ENCODE results near the gene CD200R1L.

The CD200R1L gene

DNA sequence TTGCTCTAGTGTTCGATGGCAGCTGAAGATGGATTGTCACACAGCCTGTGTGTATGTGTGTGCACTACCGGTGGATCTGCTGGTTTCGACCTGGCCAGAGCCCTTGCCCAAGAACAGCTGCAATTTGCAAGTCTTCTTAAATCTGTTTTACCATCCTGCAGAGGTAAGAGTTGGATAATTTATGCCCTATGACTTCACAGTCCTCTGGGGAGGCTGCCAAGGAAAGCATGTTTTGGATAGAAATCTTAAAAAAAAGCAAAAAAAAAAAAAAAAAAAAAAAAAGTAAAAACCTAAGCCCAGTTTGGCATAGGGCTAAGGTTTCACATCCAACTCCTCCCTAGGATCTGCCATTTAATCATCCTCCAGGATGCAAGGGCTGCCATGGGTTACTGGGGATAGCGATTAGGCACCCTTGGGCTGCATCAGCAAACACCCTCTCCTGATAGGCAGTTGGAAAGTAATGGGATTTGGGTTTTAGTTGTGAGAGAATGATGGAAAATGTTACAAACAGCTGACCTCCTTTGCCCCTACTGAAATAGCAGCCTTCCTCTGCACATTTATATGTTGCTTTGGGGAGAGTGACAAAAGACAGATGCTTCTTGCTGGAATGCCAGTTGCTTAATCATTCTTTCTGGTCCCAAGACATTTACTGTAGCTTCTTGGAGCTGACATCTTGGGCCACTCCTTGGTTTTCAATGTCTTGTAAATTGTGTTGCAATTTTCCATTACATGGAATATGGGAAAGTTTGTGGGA is 35.4 kb downstream of the CD200R1L start:
- no peak for TF ChIP-seq POLR2AphosphoS5 (IDR thresholded peaks at IDR 0.05; ENCODE audit: low read depth, low read length)

DNA sequence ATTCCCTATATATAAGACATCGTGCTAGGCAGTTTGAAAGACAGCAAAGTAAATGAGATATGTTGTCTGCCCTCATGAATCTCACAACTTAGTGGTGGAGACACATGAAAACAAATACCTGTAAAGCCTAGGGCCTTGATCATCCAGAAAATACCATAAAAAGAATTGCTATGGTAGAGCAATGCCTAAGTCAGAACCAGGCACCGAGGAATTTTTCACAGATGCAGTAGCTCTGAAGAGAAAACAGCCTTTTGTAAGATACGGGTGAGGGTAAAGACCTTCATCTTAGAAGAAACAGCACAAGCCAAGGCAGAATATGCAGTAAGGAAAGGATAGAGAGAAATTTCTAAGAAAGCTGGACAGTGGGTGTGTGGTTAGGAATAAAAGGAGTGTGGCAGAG is 36.1 kb downstream of the CD200R1L start:
- TF ChIP-seq POLR2AphosphoS5 (IDR thresholded peaks at IDR 0.05; ENCODE audit: low read depth, low read length) (no peak), FOXP2 (optimal IDR thresholded peaks at IDR 0.05; ENCODE audit: borderline replicate concordance, extremely low read depth, extremely low read length, insufficient read depth) (no peak), TAF1 (IDR thresholded peaks at IDR 0.05; ENCODE audit: borderline replicate concordance, insufficient read depth, low read length) (no peak), SIN3A (IDR thresholded peaks at IDR 0.05; ENCODE audit: borderline replicate concordance, insufficient read depth, low read length) (no peak)
- TF ChIP-seq, protein P1, sequence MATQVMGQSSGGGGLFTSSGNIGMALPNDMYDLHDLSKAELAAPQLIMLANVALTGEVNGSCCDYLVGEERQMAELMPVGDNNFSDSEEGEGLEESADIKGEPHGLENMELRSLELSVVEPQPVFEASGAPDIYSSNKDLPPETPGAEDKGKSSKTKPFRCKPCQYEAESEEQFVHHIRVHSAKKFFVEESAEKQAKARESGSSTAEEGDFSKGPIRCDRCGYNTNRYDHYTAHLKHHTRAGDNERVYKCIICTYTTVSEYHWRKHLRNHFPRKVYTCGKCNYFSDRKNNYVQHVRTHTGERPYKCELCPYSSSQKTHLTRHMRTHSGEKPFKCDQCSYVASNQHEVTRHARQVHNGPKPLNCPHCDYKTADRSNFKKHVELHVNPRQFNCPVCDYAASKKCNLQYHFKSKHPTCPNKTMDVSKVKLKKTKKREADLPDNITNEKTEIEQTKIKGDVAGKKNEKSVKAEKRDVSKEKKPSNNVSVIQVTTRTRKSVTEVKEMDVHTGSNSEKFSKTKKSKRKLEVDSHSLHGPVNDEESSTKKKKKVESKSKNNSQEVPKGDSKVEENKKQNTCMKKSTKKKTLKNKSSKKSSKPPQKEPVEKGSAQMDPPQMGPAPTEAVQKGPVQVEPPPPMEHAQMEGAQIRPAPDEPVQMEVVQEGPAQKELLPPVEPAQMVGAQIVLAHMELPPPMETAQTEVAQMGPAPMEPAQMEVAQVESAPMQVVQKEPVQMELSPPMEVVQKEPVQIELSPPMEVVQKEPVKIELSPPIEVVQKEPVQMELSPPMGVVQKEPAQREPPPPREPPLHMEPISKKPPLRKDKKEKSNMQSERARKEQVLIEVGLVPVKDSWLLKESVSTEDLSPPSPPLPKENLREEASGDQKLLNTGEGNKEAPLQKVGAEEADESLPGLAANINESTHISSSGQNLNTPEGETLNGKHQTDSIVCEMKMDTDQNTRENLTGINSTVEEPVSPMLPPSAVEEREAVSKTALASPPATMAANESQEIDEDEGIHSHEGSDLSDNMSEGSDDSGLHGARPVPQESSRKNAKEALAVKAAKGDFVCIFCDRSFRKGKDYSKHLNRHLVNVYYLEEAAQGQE (IDR thresholded peaks at IDR 0.05; ENCODE audit: insufficient read depth in 1 of 2, low read depth in 2 of 2, low read length in 2 of 2), result no peak

DNA sequence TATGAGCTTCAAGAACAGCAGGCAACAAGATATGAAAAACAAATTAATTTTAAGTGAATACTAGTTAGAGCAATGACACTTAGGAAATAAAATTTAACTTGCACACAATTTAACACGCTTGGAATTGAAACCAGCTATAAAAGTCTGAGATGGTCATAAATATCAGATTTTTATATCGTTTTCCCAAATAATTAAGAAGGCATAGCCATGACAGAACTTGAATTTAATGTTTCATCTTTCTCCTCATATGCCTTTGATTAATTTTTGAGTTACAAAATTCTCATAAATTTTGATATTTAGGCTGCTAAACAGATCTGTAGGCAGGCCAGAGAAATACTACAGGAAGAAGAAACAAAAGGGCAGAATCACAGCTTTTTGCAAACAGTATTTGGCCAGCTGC is 38.5 kb downstream of the CD200R1L start:
- no peak for TF ChIP-seq POLR2AphosphoS5 (IDR thresholded peaks at IDR 0.05; ENCODE audit: low read depth, low read length)
- TF ChIP-seq SIN3A (IDR thresholded peaks at IDR 0.05; ENCODE audit: borderline replicate concordance, insufficient read depth, low read length), result no peak

DNA sequence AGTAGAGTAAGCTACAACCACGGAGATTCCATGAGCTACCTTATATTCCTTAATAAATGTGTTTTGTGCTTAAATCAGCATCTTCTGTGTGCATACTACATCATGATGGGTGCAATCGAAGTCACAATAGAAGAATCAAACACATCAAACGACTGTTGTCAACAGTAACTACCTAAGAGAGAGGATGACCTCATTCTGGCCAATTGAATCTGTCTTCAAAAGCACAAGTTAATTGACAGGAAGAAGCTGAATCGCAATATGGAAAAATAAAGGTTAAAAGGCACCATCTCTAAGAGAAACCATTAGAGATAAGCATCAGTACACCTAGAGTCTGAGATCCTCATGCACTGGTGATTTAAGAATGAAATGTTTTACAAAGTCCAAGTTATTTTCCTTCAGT is 39.0 kb downstream of the CD200R1L start:
- TF ChIP-seq, protein P1 (IDR thresholded peaks at IDR 0.05; ENCODE audit: insufficient read depth in 1 of 2, low read depth in 2 of 2, low read length in 2 of 2), result no peak
- TF ChIP-seq TAF1 (IDR thresholded peaks at IDR 0.05; ENCODE audit: borderline replicate concordance, insufficient read depth, low read length) (no peak), SIN3A (IDR thresholded peaks at IDR 0.05; ENCODE audit: borderline replicate concordance, insufficient read depth, low read length) (no peak), POLR2AphosphoS5 (IDR thresholded peaks at IDR 0.05; ENCODE audit: low read depth, low read length) (no peak), FOXP2 (optimal IDR thresholded peaks at IDR 0.05; ENCODE audit: borderline replicate concordance, extremely low read depth, extremely low read length, insufficient read depth) (no peak)

DNA sequence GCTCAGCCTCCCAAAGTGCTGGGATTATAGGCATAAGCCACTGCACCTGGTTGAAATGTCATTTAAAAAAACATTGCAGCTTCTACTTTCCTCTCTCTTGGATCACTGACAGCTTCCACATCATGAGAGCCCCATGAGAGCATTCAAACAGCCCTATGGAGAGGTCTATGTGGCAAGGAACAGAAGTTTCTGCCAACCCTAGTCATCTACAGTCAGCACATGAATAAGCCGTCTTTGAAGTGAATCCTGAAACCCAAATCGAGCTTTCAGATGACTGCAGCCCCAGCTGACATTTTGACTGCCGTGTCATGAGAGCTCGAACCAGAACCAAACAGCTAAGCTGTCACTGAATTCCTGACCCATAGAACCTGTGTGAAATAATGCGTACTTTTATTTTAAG is 39.8 kb downstream of the CD200R1L start:
- TF ChIP-seq TAF1 (IDR thresholded peaks at IDR 0.05; ENCODE audit: borderline replicate concordance, insufficient read depth, low read length), result no peak
- TF ChIP-seq FOXP2 (optimal IDR thresholded peaks at IDR 0.05; ENCODE audit: borderline replicate concordance, extremely low read depth, extremely low read length, insufficient read depth), result no peak
- no peak for TF ChIP-seq SIN3A (IDR thresholded peaks at IDR 0.05; ENCODE audit: borderline replicate concordance, insufficient read depth, low read length)
- TF ChIP-seq POLR2AphosphoS5 (IDR thresholded peaks at IDR 0.05; ENCODE audit: low read depth, low read length), result no peak
- TF ChIP-seq, protein P1 (IDR thresholded peaks at IDR 0.05; ENCODE audit: insufficient read depth in 1 of 2, low read depth in 2 of 2, low read length in 2 of 2), result no peak

DNA sequence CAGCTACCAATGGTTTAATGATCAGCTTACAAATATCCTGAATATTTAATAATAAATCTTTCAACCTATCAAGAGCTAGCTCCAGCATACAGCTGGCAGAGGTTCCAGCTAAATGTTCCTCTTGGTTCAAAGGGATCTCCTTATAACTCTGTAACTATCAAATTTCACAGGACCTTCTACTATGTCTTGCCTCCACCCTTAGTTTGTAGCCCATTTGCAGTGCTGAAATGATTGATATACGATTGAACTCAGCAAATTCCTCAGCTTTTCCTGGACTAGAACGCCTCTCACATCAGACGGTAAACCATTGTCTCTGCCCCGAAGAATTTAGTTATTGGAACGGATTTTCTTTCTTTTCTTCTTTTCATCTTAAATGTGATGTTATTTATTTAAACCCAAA is 41.5 kb downstream of the CD200R1L start:
- TF ChIP-seq SIN3A (IDR thresholded peaks at IDR 0.05; ENCODE audit: borderline replicate concordance, insufficient read depth, low read length) (no peak), TAF1 (IDR thresholded peaks at IDR 0.05; ENCODE audit: borderline replicate concordance, insufficient read depth, low read length) (no peak), FOXP2 (optimal IDR thresholded peaks at IDR 0.05; ENCODE audit: borderline replicate concordance, extremely low read depth, extremely low read length, insufficient read depth) (no peak), POLR2AphosphoS5 (IDR thresholded peaks at IDR 0.05; ENCODE audit: low read depth, low read length) (no peak)
- TF ChIP-seq, protein P1 (IDR thresholded peaks at IDR 0.05; ENCODE audit: insufficient read depth in 1 of 2, low read depth in 2 of 2, low read length in 2 of 2), result no peak

All from PFSK-1 (cell line).